Stimulated activated naive CD8-positive, alpha-beta T cell treated with anti-CD3 and anti-CD28 coated beads, Interleukin-15, Interleukin-2, amounts not matched to agents 100 ng/mL and 50 ng/mL, for 24 hours (primary cell): ENCODE results near the gene AIG1.
"Not testable (repeated sequence)": the region's sequence is repeated elsewhere in the genome, so short reads cannot be mapped to it uniquely, and the experiment has no call there.

Source experiments
- H3K27ac Mint-ChIP-seq: one replicate; pipeline ENCODE4 v1.8.0; 2021; ENCODE audit warnings: mild to moderate bottlenecking, mixed read lengths
- H3K27me3 Mint-ChIP-seq: one replicate; pipeline ENCODE4 v1.8.0; 2021; ENCODE audit warnings: mixed read lengths
- H3K36me3 Mint-ChIP-seq: one replicate; pipeline ENCODE4 v1.8.0; 2021; ENCODE audit warnings: low read depth, mixed read lengths
- H3K4me1 Mint-ChIP-seq: one replicate; pipeline ENCODE4 v1.8.0; 2021; ENCODE audit warnings: low read depth, mixed read lengths
- H3K4me3 Mint-ChIP-seq: one replicate; pipeline ENCODE4 v1.8.0; 2021; ENCODE audit warnings: mild to moderate bottlenecking, mixed read lengths
- H3K9me3 Mint-ChIP-seq: one replicate; pipeline ENCODE4 v1.8.0; 2021; ENCODE audit warnings: mixed read lengths

Gene AIG1

GRCh38 chr6:143299253-143300166 lies 238.8 kb downstream of the AIG1 start:
- Mint-ChIP-seq H3K36me3 (no peaks in the 10 kb centered on the region), H3K27ac (no peak overlapping the region), H3K27me3 (no peaks in the 10 kb centered on the region), H3K4me1 (no peaks in the 10 kb centered on the region), H3K4me3 (no peak overlapping the region), H3K9me3 (peaks cover 4% of the 10 kb centered on the region)

GRCh38 chr6:143301188-143301587 lies 240.5 kb downstream of the AIG1 start:
- Mint-ChIP-seq H3K4me1 (no peaks in the 10 kb centered on the region), H3K27ac (no peak overlapping the region), H3K4me3 (no peak overlapping the region)

GRCh38 chr6:143307760-143308159 lies 247.1 kb downstream of the AIG1 start:
- H3K9me3 Mint-ChIP-seq, result peaks cover 17% of the 10 kb centered on the region
- not testable (repeated sequence) for H3K27ac Mint-ChIP-seq, H3K4me3 Mint-ChIP-seq, H3K4me1 Mint-ChIP-seq, H3K36me3 Mint-ChIP-seq
- peaks cover 15% of the 10 kb centered on the region for H3K27me3 Mint-ChIP-seq

More at GRCh38 chr6:143301188-143301587, 240.5 kb downstream of the AIG1 start:
- H3K27me3 Mint-ChIP-seq, result no peaks in the 10 kb centered on the region
- no peaks in the 10 kb centered on the region for H3K36me3 Mint-ChIP-seq
- H3K9me3 Mint-ChIP-seq, result peaks cover 8% of the 10 kb centered on the region

- H3K27ac Mint-ChIP-seq, result no peak overlapping the region
- H3K9me3 Mint-ChIP-seq, result peaks cover 44% of the 10 kb centered on the region
- peaks cover 14% of the 10 kb centered on the region for H3K27me3 Mint-ChIP-seq
- peaks cover 4% of the 10 kb centered on the region for H3K36me3 Mint-ChIP-seq
- no peak overlapping the region for H3K4me3 Mint-ChIP-seq
- H3K4me1 Mint-ChIP-seq, result no peaks in the 10 kb centered on the region
These were observed 252.5 kb downstream of the AIG1 start for GRCh38 chr6:143313163-143313562.

- no peaks in the 10 kb centered on the region for H3K27me3 Mint-ChIP-seq
- H3K36me3 Mint-ChIP-seq, result no peaks in the 10 kb centered on the region
These were observed 260.9 kb downstream of the AIG1 start for GRCh38 chr6:143321491-143322086.

GRCh38 chr6:143322386-143322785 lies 261.7 kb downstream of the AIG1 start:
- Mint-ChIP-seq H3K9me3 (peaks cover 10% of the 10 kb centered on the region), H3K4me1 (no peaks in the 10 kb centered on the region), H3K36me3 (no peaks in the 10 kb centered on the region), H3K4me3 (no peak overlapping the region), H3K27me3 (no peaks in the 10 kb centered on the region), H3K27ac (no peak overlapping the region)

More at GRCh38 chr6:143321491-143322086, 260.9 kb downstream of the AIG1 start:
- H3K27ac Mint-ChIP-seq, result no peak overlapping the region
- H3K9me3 Mint-ChIP-seq, result peaks cover 14% of the 10 kb centered on the region
- H3K4me1 Mint-ChIP-seq, result no peaks in the 10 kb centered on the region
- no peak overlapping the region for H3K4me3 Mint-ChIP-seq

GRCh38 chr6:143323729-143324470 lies 263.2 kb downstream of the AIG1 start:
- Mint-ChIP-seq H3K27ac (no peak overlapping the region), H3K27me3 (no peaks in the 10 kb centered on the region), H3K4me3 (no peak overlapping the region), H3K36me3 (no peaks in the 10 kb centered on the region), H3K9me3 (no peaks in the 10 kb centered on the region), H3K4me1 (no peaks in the 10 kb centered on the region)

- no peaks in the 10 kb centered on the region for H3K36me3 Mint-ChIP-seq
These were observed 264.9 kb downstream of the AIG1 start for GRCh38 chr6:143325379-143326140.

GRCh38 chr6:143328876-143329275 lies 268.2 kb downstream of the AIG1 start:
- peaks cover 3% of the 10 kb centered on the region for H3K4me1 Mint-ChIP-seq
- peaks cover 4% of the 10 kb centered on the region for H3K36me3 Mint-ChIP-seq
- no peaks in the 10 kb centered on the region for H3K27me3 Mint-ChIP-seq
- H3K27ac Mint-ChIP-seq, result no peak overlapping the region
- no peaks in the 10 kb centered on the region for H3K9me3 Mint-ChIP-seq
- no peak overlapping the region for H3K4me3 Mint-ChIP-seq

More at GRCh38 chr6:143325379-143326140, 264.9 kb downstream of the AIG1 start:
- Mint-ChIP-seq H3K27me3 (no peaks in the 10 kb centered on the region), H3K4me1 (no peaks in the 10 kb centered on the region), H3K9me3 (no peaks in the 10 kb centered on the region), H3K4me3 (no peak overlapping the region), H3K27ac (no peak overlapping the region)

GRCh38 chr6:143329323-143329722 lies 268.6 kb downstream of the AIG1 start:
- Mint-ChIP-seq H3K27me3 (no peaks in the 10 kb centered on the region), H3K4me3 (no peak overlapping the region), H3K9me3 (no peaks in the 10 kb centered on the region), H3K27ac (no peak overlapping the region), H3K4me1 (peaks cover 7% of the 10 kb centered on the region), H3K36me3 (peaks cover 8% of the 10 kb centered on the region)

- no peak overlapping the region for H3K4me3 Mint-ChIP-seq
- H3K9me3 Mint-ChIP-seq, result no peaks in the 10 kb centered on the region
- no peak overlapping the region for H3K27ac Mint-ChIP-seq
- H3K4me1 Mint-ChIP-seq, result peaks cover 13% of the 10 kb centered on the region
- no peaks in the 10 kb centered on the region for H3K27me3 Mint-ChIP-seq
- H3K36me3 Mint-ChIP-seq, result peaks cover 12% of the 10 kb centered on the region
These were observed 270.7 kb downstream of the AIG1 start for GRCh38 chr6:143331362-143331761.

- H3K36me3 Mint-ChIP-seq, result peaks cover 12% of the 10 kb centered on the region
- no peaks in the 10 kb centered on the region for H3K9me3 Mint-ChIP-seq
- no peak overlapping the region for H3K4me3 Mint-ChIP-seq
- peaks cover 17% of the 10 kb centered on the region for H3K4me1 Mint-ChIP-seq
- H3K27me3 Mint-ChIP-seq, result no peaks in the 10 kb centered on the region
- no peak overlapping the region for H3K27ac Mint-ChIP-seq
These were observed 271.6 kb downstream of the AIG1 start for GRCh38 chr6:143332153-143332845.

GRCh38 chr6:143333081-143333480 lies 272.4 kb downstream of the AIG1 start:
- Mint-ChIP-seq H3K9me3 (peaks cover under 1% of the 10 kb centered on the region), H3K27ac (no peak overlapping the region), H3K4me1 (peaks cover 17% of the 10 kb centered on the region), H3K36me3 (peaks cover 12% of the 10 kb centered on the region), H3K27me3 (no peaks in the 10 kb centered on the region), H3K4me3 (no peak overlapping the region)
